Kidney epithelial cell (primary cell): Measurements from ENCODE around the gene BCAS3. TPM values are rescaled to one million over a fixed set of nuclear protein-coding genes. Genes with fewer than 3 reads are reported as not detected.

Experiments used
- DNase-seq: peaks from one replicate; pipeline ENCODE4 v3.0.0-alpha.2; 2010; ENCODE audit warnings: low read depth
- H3K27me3 ChIP-seq: 2 replicates; pipeline ENCODE4 v1.6.0; 2011; ENCODE audit warnings: low read length; ENCODE audit not compliant: control insufficient read depth, insufficient read depth
- H3K36me3 ChIP-seq: 2 replicates; pipeline ENCODE4 v1.5.1; 2011; ENCODE audit warnings: low read length; ENCODE audit not compliant: control insufficient read depth, insufficient read depth
- H3K4me3 ChIP-seq: 2 replicates; pipeline ENCODE4 v1.5.1; 2011; ENCODE audit warnings: low read depth, mild to moderate bottlenecking, control low read depth, low read length
- CTCF ChIP-seq: IDR thresholded peaks from 2 replicates; pipeline ENCODE4 v1.5.1; 2011; ENCODE audit warnings: mild to moderate bottlenecking, moderate library complexity, low read length, control low read depth, inconsistent platforms; ENCODE audit not compliant: insufficient read depth, poor library complexity, severe bottlenecking
- total RNA-seq: library from RNA; depleted of rRNA; stranded (reverse); fragments of >200 nt; gene quantifications from 2 replicates; pipeline ENCODE4 v1.2.3, GENCODE V29; 2015

The BCAS3 gene
- total RNA-seq, 1 donor from 2014 or later: 26.7 TPM

DNA sequence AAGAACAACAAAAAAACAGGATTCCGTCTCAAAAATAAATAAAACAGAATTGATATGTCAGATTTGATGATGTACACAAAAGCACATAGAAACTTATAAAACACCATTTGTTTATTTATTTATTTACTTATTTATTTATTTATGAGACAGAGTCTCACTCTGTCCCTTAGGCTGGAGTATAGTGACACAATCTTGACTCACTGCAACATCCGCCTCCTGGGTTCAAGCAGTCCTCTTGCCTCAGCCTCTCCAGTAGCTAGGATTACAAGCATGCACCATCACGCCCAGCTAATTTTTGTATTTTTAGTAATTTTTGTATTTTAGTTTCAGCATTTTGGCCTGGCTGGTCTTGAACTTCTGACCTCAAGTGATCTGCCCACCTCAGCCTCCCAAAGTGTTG is 21.4 kb downstream of the BCAS3 start:
- no peak for DNase-seq
- Histone ChIP-seq H3K36me3 (no peaks in the 10 kb centered on the region), H3K4me3 (no peak overlapping the region), H3K27me3 (no peaks in the 10 kb centered on the region)
- TF ChIP-seq CTCF: no peak

GRCh38 chr17:60704170-60704569 is 26.5 kb downstream of the BCAS3 start:
- Histone ChIP-seq H3K4me3 (no peak overlapping the region), H3K27me3 (no peaks in the 10 kb centered on the region), H3K36me3 (no peaks in the 10 kb centered on the region)
- no peak for TF ChIP-seq CTCF
- DNase-seq: no peak

GRCh38 chr17:60712675-60713074 is 35.0 kb downstream of the BCAS3 start:
- no peak for TF ChIP-seq CTCF
- peak; percentile 49 for DNase-seq
- no peaks in the 10 kb centered on the region for H3K27me3 ChIP-seq

DNA sequence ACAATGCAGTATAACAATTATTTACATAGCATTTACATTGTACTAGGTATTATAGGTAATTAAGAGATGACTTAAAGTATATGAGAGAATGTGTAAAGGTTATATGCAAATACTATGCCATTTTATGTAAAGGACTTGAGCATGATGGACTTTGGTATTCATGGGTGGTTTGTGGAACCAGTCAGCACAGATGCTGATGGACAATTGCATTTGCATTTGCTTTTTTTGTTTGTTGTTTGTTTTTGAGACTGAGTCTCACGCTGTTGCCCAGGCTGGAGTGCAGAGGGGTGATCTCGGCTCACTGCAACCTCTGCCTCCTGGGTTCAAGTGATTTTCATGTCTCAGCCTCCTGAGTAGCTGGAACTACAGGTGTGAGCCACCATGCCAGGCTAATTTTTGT is 36.0 kb downstream of the BCAS3 start:
- Histone ChIP-seq H3K4me3 (no peak overlapping the region), H3K36me3 (no peaks in the 10 kb centered on the region), H3K27me3 (no peaks in the 10 kb centered on the region)
- no peak for TF ChIP-seq CTCF
- DNase-seq: no peak

More at GRCh38 chr17:60712675-60713074, 35.0 kb downstream of the BCAS3 start:
- H3K4me3 ChIP-seq: no peak overlapping the region
- H3K36me3 ChIP-seq: no peaks in the 10 kb centered on the region

DNA sequence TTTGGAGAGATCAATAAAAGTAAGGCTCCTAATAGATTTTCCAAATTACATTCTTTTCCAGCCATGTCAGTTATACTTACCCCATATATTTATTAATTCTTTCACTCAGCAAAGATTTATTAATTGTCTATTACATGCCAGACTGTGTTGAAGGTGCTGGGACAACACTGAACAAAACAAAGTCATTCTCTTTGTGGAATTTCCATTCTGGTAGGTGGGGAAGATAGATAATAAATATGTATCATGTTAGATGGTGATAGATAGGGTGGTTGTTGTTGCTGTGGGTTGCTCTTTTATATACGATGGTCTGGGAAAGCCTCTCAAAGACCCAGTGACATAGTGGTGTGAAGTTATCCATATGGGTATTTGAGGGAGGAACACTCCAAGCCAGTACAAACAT is 39.1 kb downstream of the BCAS3 start:
- H3K36me3 ChIP-seq: no peaks in the 10 kb centered on the region
- H3K4me3 ChIP-seq: no peak overlapping the region
- H3K27me3 ChIP-seq: no peaks in the 10 kb centered on the region
- no peak for DNase-seq
- TF ChIP-seq CTCF: no peak

DNA sequence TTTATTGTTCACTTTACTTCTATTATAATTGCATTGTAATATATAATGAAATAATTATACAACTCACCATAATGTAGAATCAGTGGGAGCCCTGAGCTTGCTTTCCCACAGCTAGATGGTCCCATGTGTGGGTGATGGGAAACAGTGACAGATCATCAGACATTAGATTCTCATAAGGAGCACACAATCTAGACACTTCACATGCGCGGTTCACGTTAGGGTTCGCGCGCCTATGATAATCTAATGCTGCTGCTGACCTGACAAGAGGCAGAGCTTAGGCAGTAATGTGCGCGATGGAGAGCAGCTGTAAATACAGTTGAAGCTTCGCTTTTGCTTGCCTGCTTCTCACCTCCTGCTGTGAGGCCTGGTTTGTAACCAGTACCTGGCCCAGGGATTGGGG is 40.2 kb downstream of the BCAS3 start:
- Histone ChIP-seq H3K27me3 (no peaks in the 10 kb centered on the region), H3K4me3 (no peak overlapping the region), H3K36me3 (no peaks in the 10 kb centered on the region)
- TF ChIP-seq CTCF: no peak
- DNase-seq: no peak
